Hematopoietic multipotent progenitor cell treated with erythropoietin and hydrocortisone succinate and interleukin-3 and kit ligand, for 8 days (in vitro differentiated cells): ENCODE data around the gene MMP23B.
"Not testable (repeated sequence)": the region's sequence is repeated elsewhere in the genome, so short reads cannot be mapped to it uniquely, and the experiment has no call there.

Source experiments
- DNase-seq: peaks from one replicate; pipeline ENCODE4 v3.0.0-alpha.2; 2015

MMP23B gene

GRCh38 chr1:1631782-1632420 is at the start of gene MMP23B:
TSS of gene MMP23B (plus strand) at chr1:1632173. CDS start at chr1:1632219, 46 bp downstream.
- no peak for DNase-seq

- DNase-seq: no peak
These were observed 49.2 kb upstream of the MMP23B start for GRCh38 chr1:1582585-1583346.

GRCh38 chr1:1583347-1584010 is 48.5 kb upstream of the MMP23B start:
- DNase-seq: no peak

GRCh38 chr1:1591452-1591851 is 40.5 kb upstream of the MMP23B start:
- no peak for DNase-seq

- no peak for DNase-seq
These were observed 38.0 kb upstream of the MMP23B start for GRCh38 chr1:1593834-1594601.

- no peak for DNase-seq
These were observed 37.2 kb upstream of the MMP23B start for GRCh38 chr1:1594602-1595260.

- DNase-seq: not testable (repeated sequence)
These were observed 36.6 kb upstream of the MMP23B start for GRCh38 chr1:1595341-1595740.

- DNase-seq: no peak
These were observed 35.3 kb upstream of the MMP23B start for GRCh38 chr1:1596493-1597274.

- peak; percentile 32 for DNase-seq
These were observed 34.6 kb upstream of the MMP23B start for GRCh38 chr1:1597275-1597930.

- DNase-seq: no peak
These were observed 33.8 kb upstream of the MMP23B start for GRCh38 chr1:1598051-1598719.

- no peak for DNase-seq
These were observed 33.3 kb upstream of the MMP23B start for GRCh38 chr1:1598720-1599029.

- peak; percentile 27 for DNase-seq
These were observed 32.7 kb upstream of the MMP23B start for GRCh38 chr1:1599030-1599934.

GRCh38 chr1:1599935-1600860 is 31.8 kb upstream of the MMP23B start, which contains the start of gene FNDC10:
TSS of gene FNDC10 (minus strand) at chr1:1600135. CDS start at chr1:1600015, 120 bp downstream.
- no peak for DNase-seq

GRCh38 chr1:1600861-1601563 is 31.0 kb upstream of the MMP23B start:
- no peak for DNase-seq

GRCh38 chr1:1601564-1602303 is 30.2 kb upstream of the MMP23B start:
- no peak for DNase-seq

- DNase-seq: no peak
These were observed 29.5 kb upstream of the MMP23B start for GRCh38 chr1:1602304-1602967.
